HG03196 (cell line): ENCODE data around the gene ADCY3.
"Not testable (repeated sequence)": the region's sequence is repeated elsewhere in the genome, so short reads cannot be mapped to it uniquely, and the experiment has no call there.

Source experiments
- ATAC-seq: cut with Tn5 transposase; IDR thresholded peaks from one replicate; pipeline ENCODE4 v1.9.1; 2021; ENCODE audit not compliant: unreplicated experiment

The ADCY3 gene

GRCh38 chr2:24852026-24852425 lies 68.0 kb downstream of the ADCY3 start:
- ATAC-seq, result no peak

DNA sequence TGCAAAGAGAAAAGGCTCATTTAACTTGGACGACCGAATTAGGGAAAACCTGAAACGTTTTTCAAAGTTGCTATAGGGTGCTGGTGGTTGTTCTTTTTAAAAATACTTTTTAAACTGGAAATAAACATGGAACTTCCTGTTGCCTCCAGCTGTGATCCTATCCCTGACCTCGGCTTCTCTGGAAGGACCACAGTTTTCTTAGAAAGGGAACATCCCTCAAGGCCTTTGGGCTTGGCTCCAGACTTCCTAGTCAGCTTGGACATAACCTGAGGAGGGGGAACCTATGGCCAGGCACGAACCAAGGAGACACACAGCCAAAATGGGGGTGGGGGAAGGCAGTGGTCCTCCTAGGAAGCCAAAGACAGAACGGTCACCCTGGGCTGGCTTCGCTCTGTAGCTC lies 69.1 kb downstream of the ADCY3 start:
- ATAC-seq, result no peak

DNA sequence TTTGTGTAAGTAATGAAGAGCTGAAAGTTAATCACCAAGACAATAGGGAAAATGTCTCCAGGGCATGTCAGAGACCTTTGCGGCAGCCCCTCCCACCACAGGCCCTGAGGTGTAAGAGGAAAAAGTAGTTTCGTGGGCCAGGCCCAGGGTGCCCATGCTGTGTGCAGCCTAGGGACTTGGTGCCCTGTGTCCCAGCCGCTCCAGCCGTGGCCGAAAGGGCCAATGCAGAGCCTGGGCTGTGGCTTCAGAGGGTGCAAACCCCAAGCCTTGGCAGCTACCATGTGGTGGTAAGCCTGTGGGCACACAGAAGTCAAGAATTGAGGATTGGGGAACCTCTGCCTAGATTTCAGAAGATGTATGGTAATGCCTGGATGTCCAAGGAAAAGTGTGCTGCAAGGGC lies 74.3 kb downstream of the ADCY3 start:
- no peak for ATAC-seq

DNA sequence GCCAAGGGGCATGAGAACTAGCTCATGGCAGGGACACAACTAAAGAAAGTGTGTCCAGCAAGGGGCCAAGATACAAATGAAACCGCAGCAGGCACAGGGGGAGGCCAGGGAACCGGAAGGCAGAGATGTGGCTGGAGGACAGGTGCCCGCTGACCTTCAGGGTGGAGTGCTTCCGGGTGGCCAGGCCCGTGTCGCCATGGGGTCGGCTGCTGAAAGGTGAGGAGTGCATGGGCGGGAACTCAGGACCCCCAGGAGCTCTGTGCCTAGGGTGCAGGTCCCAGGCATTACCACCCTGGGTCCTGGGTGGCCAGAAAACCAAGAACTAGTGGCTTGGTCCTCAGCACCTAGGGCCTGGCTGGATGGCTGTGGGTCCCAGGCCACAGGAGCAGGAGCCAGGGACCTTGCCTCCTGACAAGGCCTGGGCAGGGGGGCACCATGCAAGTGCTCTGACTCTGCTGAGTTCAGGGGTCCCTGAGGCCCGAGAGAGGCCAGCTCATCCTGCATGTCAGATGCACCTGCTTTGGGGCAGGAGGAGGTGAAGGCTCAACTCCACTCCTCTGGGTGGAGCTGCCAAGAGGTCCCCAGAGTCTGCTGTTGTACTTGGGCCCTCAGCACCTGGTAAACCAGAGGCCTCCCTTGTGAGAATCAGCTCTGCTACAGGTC lies 75.9 kb downstream of the ADCY3 start:
- no peak for ATAC-seq

DNA sequence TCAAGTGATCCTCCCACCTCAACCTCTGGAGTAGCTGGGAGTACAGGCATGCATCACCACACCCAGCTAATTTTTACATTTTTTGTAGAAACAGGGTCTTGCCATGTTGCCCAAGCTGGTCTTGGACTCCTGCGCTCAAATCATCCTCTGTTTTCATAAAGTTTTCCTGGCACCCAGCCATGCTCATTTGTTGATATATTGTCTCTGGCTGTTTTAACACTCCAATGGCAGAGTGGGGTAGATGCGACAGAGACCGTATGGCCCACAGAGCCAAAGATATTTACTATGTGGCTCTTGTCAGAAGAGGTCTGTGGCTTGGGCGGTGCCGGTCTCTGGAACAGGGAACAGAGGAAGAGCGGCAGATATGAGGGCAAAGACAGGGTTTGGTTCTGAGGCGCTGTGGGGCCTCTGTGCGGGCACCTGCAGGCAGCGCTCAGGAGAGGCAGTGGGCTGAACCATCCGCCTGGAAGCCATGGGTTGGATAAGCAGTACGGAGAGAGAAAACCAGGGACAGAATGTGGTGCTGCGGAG lies 76.6 kb downstream of the ADCY3 start:
- no peak for ATAC-seq

GRCh38 chr2:24842081-24843050 lies 77.7 kb downstream of the ADCY3 start:
- ATAC-seq, result no peak

DNA sequence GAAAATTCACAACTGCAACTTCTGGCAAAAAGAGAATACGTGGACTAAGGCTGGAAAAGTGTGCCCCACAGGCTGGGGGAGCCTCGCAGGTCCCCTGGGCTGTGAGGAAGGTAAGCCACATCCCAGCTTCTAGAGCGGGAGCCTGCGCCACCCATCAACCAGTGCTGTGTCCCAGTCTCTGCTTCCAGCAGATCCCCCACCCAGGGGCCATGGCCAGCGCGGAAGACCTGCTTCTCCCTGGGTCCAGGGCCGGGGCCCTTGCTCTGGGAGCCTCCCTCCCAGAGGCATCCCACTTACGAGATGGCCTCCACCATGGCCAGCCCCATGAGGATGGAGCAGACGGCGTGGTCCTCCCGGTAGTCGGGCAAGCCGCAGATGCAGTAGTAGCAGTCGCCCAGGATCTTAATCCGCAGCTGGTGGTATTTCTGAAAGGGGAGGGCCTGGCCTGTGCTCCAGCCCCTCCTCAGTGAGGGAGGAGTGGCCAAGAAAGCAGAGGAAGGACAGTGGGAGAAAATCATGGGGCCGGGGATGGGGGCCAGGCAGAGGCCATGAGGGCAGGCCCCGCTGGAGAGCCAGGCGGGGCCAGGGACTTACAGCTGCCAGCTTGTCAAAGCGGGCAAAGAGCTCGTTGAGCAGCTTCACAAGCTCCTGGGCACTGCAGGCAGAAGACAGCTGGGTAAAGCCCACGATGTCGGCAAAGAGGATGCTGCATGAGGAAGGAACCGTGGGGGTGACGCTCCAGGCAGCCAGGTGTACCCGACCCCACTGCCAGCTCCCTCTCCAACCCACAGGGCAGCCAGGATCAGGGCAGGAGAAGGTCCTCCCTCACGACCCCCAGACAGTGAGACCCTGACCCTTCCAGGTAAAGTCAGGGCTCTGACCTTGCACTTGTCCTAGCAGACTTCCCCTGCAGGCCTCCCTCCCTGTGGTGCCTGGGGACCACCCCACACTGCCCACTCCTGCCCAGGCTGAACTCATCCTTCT lies 78.8 kb downstream of the ADCY3 start:
- no peak for ATAC-seq

DNA sequence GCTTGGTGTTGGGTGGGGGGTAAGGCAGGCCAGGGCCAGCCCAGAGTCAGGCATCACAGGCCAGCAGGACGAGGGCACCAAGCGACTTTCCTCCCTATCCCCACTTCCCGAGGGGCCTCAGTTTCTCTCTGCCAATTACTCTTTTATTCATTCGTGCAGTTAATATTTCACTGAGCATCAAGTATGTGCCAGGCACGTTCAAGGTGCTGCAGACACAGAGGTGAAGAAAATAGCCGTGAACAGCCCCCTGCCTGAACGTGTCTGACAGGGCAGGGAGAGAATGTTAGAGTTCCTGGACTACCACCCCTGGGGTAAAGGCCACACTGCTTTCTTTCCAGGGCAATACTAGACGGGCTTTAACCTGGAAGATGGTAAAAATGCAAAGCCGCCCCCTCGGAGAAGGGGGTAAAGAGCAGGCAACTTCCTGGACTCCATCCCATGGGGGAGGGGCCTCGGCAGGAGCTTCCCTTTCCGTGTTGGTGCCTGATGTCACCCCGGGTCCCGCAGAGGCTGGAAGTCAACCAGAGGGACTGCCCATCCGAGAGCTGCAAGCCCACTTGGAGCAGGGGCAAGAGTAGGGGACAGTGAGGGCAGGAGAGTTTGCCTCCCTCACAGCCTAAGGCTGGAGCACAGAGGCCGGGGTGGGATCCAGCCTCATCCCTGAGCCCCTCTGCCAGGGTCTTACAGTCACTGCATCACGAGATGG lies 79.7 kb downstream of the ADCY3 start:
- ATAC-seq, result no peak

DNA sequence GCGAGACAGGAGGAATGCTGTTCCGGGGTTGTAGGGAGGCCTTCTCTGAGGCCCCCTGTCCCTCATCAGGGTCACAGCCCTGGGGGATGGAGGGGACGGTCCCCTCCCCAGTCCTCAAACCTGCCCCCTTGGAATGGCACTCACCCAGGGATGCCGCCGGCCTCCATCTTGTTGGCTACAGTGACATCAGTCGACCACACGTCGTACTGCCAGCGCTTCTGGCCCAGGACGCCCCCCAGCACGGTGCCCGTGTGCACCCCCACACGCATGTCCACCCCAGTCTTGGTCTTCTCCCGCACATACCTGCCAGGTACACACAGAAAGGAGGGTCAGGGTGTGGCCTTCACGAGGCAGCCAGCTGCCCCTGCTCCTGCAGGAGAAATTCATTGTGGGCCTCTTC lies 80.3 kb downstream of the ADCY3 start:
- no peak for ATAC-seq

DNA sequence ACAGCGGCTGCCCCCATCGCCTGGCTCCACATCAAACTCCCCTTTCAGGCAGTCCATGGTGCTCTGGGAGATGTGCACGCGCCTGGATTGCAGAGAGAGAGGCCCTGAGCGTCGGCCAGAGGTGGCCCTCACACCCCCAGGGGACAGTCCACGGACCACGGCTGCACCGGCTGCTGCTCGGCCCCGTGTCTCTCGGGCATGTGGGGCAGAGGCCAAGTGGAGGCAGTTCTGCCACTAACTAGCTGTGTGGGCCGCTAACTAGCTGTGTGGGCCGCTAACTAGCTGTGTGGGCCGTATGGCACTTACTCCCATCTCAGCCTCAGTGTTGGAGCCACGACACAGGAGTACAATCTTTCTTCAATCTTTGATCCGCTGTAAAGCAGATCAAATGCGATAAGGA lies 81.5 kb downstream of the ADCY3 start:
- no peak for ATAC-seq

GRCh38 chr2:24837996-24838513 lies 82.0 kb downstream of the ADCY3 start:
- no peak for ATAC-seq

GRCh38 chr2:24836706-24837105 lies 83.3 kb downstream of the ADCY3 start:
- no peak for ATAC-seq

DNA sequence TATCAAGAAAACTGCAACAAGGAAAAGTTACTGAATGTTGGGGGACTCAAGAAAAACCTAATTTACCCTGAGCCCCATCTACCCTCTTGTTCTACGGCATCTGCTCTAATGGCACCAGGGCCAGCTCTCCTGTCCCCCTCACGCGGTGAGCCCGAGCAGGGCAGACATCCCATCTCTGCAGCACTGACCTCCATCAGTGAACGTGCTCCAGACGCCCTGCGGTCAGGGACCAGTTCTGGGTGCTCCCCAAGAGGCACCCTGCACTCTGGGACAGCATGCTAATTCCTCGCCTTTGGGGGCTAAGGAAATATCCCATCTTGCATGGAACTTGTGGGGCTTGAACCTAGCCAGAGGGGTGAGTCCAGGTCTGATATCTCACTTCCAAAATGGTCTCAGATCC lies 83.8 kb downstream of the ADCY3 start:
- no peak for ATAC-seq

GRCh38 chr2:24835411-24835810 lies 84.6 kb downstream of the ADCY3 start:
- ATAC-seq, result not testable (repeated sequence)

- ATAC-seq, result no peak
These were observed 85.2 kb downstream of the ADCY3 start for GRCh38 chr2:24834733-24835395.

- ATAC-seq, result no peak
These were observed 86.0 kb downstream of the ADCY3 start for GRCh38 chr2:24833821-24834732.

GRCh38 chr2:24832931-24833701 lies 86.9 kb downstream of the ADCY3 start:
- ATAC-seq, result no peak

GRCh38 chr2:24832521-24832920 lies 87.5 kb downstream of the ADCY3 start:
- no peak for ATAC-seq
